ENCODE data around the gene KLF11.

Gene KLF11

DNA sequence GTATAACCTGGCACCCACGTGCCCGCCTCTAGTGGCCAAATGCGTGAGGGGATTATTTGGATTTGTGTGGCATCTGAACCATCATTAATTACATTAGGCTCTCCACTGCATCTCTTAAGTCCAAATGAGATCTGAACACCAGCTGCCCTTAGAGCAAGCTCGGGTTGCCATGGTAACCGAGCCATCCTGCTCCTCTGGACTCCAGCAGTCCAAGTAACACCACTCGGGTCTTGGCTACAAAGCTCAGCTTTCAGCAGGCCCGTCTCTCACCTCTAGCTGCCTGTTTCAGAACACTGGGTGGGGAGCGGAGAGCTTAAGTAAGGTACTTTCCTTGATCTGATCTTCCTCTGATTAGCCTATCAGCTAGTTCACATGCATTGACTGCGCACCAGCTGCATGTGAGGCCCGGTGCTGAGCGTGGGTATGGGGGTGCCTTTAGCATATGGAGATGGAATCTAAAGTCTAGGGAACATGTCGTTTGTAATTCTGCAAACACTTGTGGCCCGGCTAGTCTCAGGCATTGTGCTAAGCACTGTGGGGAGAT lies 51.0 kb downstream of the KLF11 start:
- TF ChIP-seq FOXP2 (optimal IDR thresholded peaks at IDR 0.05; ENCODE audit: control extremely low read depth, extremely low read length, insufficient read depth), result no peak
- no peak for TF ChIP-seq EZH2 (IDR thresholded peaks at IDR 0.05)
- TF ChIP-seq POLR2AphosphoS5 (IDR thresholded peaks at IDR 0.05; ENCODE audit: borderline replicate concordance, low read depth, low read length), result no peak
- no peak for DNase-seq (ENCODE audit: low read depth, low spot score)
- Histone ChIP-seq H3K9me3 (ENCODE audit: low read depth, low read length) (no peaks in the 10 kb centered on the region), H3K36me3 (ENCODE audit: insufficient read depth, low read length) (no peaks in the 10 kb centered on the region), H3K4me3 (no peak overlapping the region), H3K9ac (ENCODE audit: insufficient read length) (no peak overlapping the region), H3K27ac (no peak overlapping the region)

DNA sequence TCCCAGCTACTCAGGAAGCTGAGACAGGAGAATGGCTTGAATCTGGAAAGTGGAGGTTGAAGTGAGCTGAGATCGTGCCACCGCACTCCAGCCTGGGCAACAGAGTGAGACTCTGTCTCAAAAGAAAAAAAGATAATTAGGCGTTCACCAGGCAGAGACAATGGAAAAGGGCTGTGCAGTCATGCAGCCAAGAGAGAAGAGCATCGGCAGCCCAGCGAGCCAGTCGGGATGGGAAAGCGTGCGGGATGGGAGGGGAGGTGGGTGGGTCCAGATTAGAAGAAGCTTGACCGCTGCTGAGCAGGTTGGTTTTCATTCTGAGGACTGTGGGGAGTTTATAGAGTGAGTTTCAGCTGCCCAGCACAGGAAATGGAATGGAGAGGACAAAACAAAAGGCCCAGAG lies 51.8 kb downstream of the KLF11 start:
- DNase-seq (ENCODE audit: low read depth, low spot score), result no peak
- TF ChIP-seq EZH2 (IDR thresholded peaks at IDR 0.05) (no peak), POLR2AphosphoS5 (IDR thresholded peaks at IDR 0.05; ENCODE audit: borderline replicate concordance, low read depth, low read length) (no peak), FOXP2 (optimal IDR thresholded peaks at IDR 0.05; ENCODE audit: control extremely low read depth, extremely low read length, insufficient read depth) (no peak)
- Histone ChIP-seq H3K36me3 (ENCODE audit: insufficient read depth, low read length) (no peaks in the 10 kb centered on the region), H3K27ac (no peak overlapping the region), H3K9ac (ENCODE audit: insufficient read length) (no peak overlapping the region), H3K9me3 (ENCODE audit: low read depth, low read length) (no peaks in the 10 kb centered on the region), H3K4me3 (no peak overlapping the region)

DNA sequence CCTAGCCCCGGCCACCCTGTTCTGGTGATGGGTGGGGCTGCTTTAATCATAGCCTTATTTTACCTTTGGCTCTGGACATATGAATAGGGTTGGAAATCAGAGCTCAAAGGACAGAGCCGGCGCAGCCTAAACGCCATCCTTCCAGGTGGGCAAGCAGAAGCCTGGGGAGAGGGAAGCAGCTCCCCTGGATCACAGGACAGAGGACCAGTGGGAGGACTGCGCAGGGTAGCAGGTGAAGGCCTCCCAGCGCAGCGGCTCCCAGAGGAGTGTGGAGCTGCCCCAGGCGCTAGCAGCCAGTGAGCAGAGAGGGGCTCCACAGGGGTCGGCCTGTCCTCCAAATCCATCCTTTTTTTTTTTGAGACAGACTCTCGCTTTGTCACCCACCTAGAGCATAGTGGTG lies 53.3 kb downstream of the KLF11 start:
- Histone ChIP-seq H3K9ac (ENCODE audit: insufficient read length) (no peak overlapping the region), H3K4me3 (no peak overlapping the region), H3K36me3 (ENCODE audit: insufficient read depth, low read length) (no peaks in the 10 kb centered on the region), H3K27ac (no peak overlapping the region), H3K9me3 (ENCODE audit: low read depth, low read length) (no peaks in the 10 kb centered on the region)
- TF ChIP-seq POLR2AphosphoS5 (IDR thresholded peaks at IDR 0.05; ENCODE audit: borderline replicate concordance, low read depth, low read length), result no peak
- no peak for DNase-seq (ENCODE audit: low read depth, low spot score)

DNA sequence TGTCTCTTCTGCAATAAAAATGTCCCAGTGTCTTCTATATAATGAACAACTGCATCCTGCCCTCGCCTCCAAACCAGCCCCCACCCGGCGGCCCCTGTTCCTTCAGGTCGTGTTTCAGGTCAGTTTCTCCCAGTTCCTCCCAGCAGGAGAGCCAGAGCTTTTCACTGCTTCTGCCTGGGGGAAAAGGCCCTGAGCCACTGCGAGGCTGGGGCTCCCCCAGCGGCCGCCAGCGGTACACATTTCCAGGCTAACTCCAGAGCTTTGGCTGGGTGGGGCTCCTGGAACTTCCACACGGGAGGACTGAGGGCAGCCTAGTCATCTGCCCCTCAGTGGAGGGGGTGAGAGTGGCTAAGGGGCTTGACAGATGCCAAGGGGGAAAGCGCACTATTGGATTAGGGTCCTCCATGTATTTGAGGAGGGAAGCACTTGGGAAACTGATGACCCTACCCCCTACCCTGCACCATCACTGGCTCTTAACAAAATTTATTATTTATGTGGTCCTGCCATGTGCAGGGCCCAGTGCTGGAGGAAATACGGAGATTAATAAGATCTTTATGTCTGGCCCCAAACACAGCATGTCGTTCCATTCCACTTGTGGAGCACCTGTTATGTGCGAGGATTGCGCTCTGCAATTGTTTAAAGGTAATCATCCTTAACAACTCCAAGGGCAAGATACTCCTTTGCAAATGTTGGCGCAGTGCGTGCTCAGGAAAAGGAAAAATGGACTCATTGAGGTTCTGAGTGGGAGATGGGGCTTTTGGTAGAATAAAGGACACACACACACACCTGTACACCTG lies 54.2 kb downstream of the KLF11 start:
- no peak overlapping the region for H3K4me3 ChIP-seq
- no peak for DNase-seq (ENCODE audit: low read depth, low spot score)
- no peak for TF ChIP-seq POLR2AphosphoS5 (IDR thresholded peaks at IDR 0.05; ENCODE audit: borderline replicate concordance, low read depth, low read length)
- TF ChIP-seq FOXP2 (optimal IDR thresholded peaks at IDR 0.05; ENCODE audit: control extremely low read depth, extremely low read length, insufficient read depth), result no peak
- TF ChIP-seq EZH2 (IDR thresholded peaks at IDR 0.05), result no peak

GRCh38 chr2:10101491-10101890 lies 58.1 kb downstream of the KLF11 start:
- H3K9ac ChIP-seq (ENCODE audit: insufficient read length), result no peak overlapping the region
- no peaks in the 10 kb centered on the region for H3K36me3 ChIP-seq (ENCODE audit: insufficient read depth, low read length)
- no peaks in the 10 kb centered on the region for H3K9me3 ChIP-seq (ENCODE audit: low read depth, low read length)
- DNase-seq (ENCODE audit: low read depth, low spot score), result no peak
- no peak for TF ChIP-seq EZH2 (IDR thresholded peaks at IDR 0.05)
- TF ChIP-seq POLR2AphosphoS5 (IDR thresholded peaks at IDR 0.05; ENCODE audit: borderline replicate concordance, low read depth, low read length), result no peak
- TF ChIP-seq FOXP2 (optimal IDR thresholded peaks at IDR 0.05; ENCODE audit: control extremely low read depth, extremely low read length, insufficient read depth), result no peak
- no peak overlapping the region for H3K4me3 ChIP-seq
- no peak overlapping the region for H3K27ac ChIP-seq

More for the DNA sequence above, 54.2 kb downstream of the KLF11 start:
- Histone ChIP-seq H3K9ac (ENCODE audit: insufficient read length) (no peak overlapping the region), H3K36me3 (ENCODE audit: insufficient read depth, low read length) (no peaks in the 10 kb centered on the region), H3K9me3 (ENCODE audit: low read depth, low read length) (no peaks in the 10 kb centered on the region), H3K27ac (no peak overlapping the region)

DNA sequence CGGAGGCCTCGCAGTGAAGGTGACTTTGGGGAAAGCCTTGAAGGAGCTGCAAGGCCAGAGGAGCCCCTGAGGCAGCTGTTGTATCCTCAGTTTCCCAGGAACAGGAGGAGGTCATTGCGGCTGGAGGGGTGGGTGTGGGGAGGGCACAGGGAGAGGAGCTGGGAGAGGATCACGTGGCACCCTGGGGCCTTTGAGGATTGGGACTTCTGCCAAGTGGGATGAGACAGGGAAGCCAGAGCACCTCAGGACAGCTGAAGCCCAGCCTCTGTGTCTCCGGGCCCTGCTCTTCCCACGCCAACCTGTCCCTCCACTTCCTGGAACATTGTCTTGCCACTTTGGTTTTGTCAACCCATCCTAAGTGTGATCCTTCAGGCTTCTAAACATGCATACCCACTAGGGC lies 59.8 kb downstream of the KLF11 start:
- Histone ChIP-seq H3K9ac (ENCODE audit: insufficient read length) (no peak overlapping the region), H3K36me3 (ENCODE audit: insufficient read depth, low read length) (no peaks in the 10 kb centered on the region), H3K4me3 (no peak overlapping the region), H3K9me3 (ENCODE audit: low read depth, low read length) (no peaks in the 10 kb centered on the region), H3K27ac (no peak overlapping the region)
- no peak for DNase-seq (ENCODE audit: low read depth, low spot score)
- no peak for TF ChIP-seq POLR2AphosphoS5 (IDR thresholded peaks at IDR 0.05; ENCODE audit: borderline replicate concordance, low read depth, low read length)
- TF ChIP-seq EZH2 (IDR thresholded peaks at IDR 0.05), result no peak
- TF ChIP-seq FOXP2 (optimal IDR thresholded peaks at IDR 0.05; ENCODE audit: control extremely low read depth, extremely low read length, insufficient read depth), result no peak

Measured in SK-N-MC (cell line).